Esophagus squamous epithelium (tissue), 4 donors: Measurements from ENCODE around the gene ECI1.

Experiments used
- POLR2A ChIP-seq, 4 donors: fragments of 450-650 bp; IDR thresholded peaks; one replicate each; pipeline ENCODE4 v1.6.1; 2017; ENCODE audit warnings: antibody characterized with exemption in 4 of 4, mild to moderate bottlenecking in 4 of 4, moderate library complexity in 3 of 4
- TF ChIP-seq, protein P1 (sequence below), 6 experiments: fragments of 450-650 bp in 4 of 6; fragments of 200-600 bp in 2 of 6; sonication (generic) in 2 of 6; IDR thresholded peaks; one replicate each; pipeline ENCODE4 v1.5.1; 2016 to 2019; ENCODE audit warnings: antibody characterized with exemption in 6 of 6, mild to moderate bottlenecking in 4 of 6, moderate library complexity in 4 of 6

DNA sequence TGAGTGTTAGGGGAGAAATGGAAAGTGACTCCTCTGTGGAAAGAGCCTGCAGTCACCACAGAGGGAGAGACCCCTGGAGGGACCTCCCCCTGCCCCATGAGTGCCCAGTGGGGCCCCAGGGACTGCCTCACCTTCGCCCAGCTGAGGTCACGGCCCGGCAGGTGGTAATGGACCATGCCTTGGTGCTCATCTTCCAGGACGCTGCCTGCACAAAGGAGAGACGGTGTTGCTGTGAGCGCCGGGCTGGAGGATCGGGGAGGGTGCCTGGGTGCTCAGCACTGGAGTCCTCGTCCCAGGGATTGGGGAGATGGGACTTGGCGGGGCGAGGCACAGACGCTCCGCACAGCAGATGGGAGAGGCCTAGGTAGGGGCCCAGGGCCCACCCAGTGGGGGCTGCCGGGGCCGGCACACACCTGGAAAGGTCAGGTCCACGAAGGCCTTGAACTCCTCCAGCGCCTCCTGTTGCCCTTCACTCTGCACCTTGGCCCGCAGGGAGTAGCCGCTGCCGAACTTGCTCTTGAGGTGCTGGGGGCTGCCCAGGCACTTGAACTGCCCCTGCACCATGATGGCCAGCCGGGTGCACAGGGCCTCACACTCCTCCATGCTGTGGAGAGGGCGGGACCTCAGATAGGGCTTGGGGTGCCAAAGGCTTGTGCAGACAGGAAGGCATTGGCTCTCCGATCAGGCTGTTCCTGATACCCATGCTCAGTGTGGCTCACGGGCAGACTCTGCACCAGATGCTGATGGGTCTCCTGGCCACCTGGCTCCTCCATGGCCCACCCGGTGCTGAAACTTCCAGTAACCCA is 26.3 kb upstream of the ECI1 start:
- TF ChIP-seq, protein P1, sequence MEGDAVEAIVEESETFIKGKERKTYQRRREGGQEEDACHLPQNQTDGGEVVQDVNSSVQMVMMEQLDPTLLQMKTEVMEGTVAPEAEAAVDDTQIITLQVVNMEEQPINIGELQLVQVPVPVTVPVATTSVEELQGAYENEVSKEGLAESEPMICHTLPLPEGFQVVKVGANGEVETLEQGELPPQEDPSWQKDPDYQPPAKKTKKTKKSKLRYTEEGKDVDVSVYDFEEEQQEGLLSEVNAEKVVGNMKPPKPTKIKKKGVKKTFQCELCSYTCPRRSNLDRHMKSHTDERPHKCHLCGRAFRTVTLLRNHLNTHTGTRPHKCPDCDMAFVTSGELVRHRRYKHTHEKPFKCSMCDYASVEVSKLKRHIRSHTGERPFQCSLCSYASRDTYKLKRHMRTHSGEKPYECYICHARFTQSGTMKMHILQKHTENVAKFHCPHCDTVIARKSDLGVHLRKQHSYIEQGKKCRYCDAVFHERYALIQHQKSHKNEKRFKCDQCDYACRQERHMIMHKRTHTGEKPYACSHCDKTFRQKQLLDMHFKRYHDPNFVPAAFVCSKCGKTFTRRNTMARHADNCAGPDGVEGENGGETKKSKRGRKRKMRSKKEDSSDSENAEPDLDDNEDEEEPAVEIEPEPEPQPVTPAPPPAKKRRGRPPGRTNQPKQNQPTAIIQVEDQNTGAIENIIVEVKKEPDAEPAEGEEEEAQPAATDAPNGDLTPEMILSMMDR (IDR thresholded peaks at IDR 0.05): no peak
- TF ChIP-seq POLR2A (IDR thresholded peaks at IDR 0.05): no peak
